Breast epithelium (tissue), 3 donors: ENCODE results near the gene NCOR1.

Experiments
- POLR2A ChIP-seq: fragments of 450-650 bp; IDR thresholded peaks from one replicate; pipeline ENCODE4 v1.6.1; 2016; ENCODE audit warnings: antibody characterized with exemption, mild to moderate bottlenecking, moderate library complexity
- POLR2AphosphoS5 ChIP-seq, 3 donors: sonication (generic); formaldehyde crosslinking; IDR thresholded peaks; one replicate each; pipeline ENCODE4 v1.6.1; 2017; ENCODE audit warnings: antibody characterized with exemption in 3 of 3
- TF ChIP-seq, protein P1 (sequence below), 3 donors: fragments of 450-650 bp; IDR thresholded peaks; one replicate each; pipeline ENCODE4 v1.5.1; 2016 to 2017; ENCODE audit warnings: antibody characterized with exemption in 3 of 3, mild to moderate bottlenecking in 3 of 3, moderate library complexity in 3 of 3

DNA sequence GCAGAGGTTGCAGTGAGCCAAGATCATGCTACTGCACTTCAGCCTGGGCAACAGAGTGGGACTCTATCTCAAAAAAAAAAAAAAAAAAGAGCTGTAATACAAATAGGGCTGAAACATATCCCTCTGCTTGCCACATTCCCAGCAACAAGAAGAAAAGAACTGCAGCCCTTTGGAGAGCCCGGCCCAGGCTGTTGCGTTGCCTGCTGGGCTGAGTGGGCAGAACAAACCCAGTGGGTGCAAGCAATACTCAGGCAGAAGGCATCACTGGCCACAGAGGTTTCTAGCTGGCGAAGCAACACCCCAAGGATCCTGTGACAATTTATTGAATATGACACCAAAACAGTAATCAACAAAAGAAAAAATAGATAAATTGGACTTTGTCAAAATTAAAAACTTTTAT, 45.7 kb upstream of the NCOR1 start:
- TF ChIP-seq, protein P1, sequence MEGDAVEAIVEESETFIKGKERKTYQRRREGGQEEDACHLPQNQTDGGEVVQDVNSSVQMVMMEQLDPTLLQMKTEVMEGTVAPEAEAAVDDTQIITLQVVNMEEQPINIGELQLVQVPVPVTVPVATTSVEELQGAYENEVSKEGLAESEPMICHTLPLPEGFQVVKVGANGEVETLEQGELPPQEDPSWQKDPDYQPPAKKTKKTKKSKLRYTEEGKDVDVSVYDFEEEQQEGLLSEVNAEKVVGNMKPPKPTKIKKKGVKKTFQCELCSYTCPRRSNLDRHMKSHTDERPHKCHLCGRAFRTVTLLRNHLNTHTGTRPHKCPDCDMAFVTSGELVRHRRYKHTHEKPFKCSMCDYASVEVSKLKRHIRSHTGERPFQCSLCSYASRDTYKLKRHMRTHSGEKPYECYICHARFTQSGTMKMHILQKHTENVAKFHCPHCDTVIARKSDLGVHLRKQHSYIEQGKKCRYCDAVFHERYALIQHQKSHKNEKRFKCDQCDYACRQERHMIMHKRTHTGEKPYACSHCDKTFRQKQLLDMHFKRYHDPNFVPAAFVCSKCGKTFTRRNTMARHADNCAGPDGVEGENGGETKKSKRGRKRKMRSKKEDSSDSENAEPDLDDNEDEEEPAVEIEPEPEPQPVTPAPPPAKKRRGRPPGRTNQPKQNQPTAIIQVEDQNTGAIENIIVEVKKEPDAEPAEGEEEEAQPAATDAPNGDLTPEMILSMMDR (IDR thresholded peaks at IDR 0.05): no peak
- TF ChIP-seq POLR2AphosphoS5 (IDR thresholded peaks at IDR 0.05) (no peak), POLR2A (no peak)
